Naive thymus-derived CD8-positive, alpha-beta T cell (primary cell): Measurements from ENCODE around the gene PPP1R1B. TPM values are rescaled to one million over a fixed set of nuclear protein-coding genes. Genes with fewer than 3 reads are reported as not detected.

Source experiments
- ATAC-seq, 2 donors: fragments of 150-1000 bp; cut with Tn5 transposase in 1 of 2; sonication (Bioruptor Pico), chemical (Tn5 transposase) in 1 of 2; 1 replicate in 1 of 2; 2 replicates in 1 of 2; pipeline ENCODE4 v1.10.0; 2021; ENCODE audit warnings: mild to moderate bottlenecking in 2 of 2, moderate library complexity in 2 of 2
- POLR2A ChIA-PET: fragments of 350-600 bp; sonication (Branson Sonifier 250); formaldehyde crosslinking; loops from one replicate; lab custom pipeline; 2021; ENCODE audit warnings: antibody characterized with exemption; lab: Charles Lee
- DNase-seq, 10 donors: peaks; one replicate each; pipeline versions ENCODE4 v3.0.0 to v3.0.0-alpha.2; 2020 to 2022
- H3K27ac Mint-ChIP-seq, 10 donors: one replicate each; pipeline ENCODE4 v1.8.0; 2020 to 2022; ENCODE audit warnings: mild to moderate bottlenecking in 10 of 10, mixed read lengths in 10 of 10, moderate library complexity in 4 of 10, inconsistent platforms in 1 of 10
- H3K27me3 Mint-ChIP-seq, 5 donors: one replicate each; pipeline ENCODE4 v1.8.0; 2021 to 2022; ENCODE audit warnings: mixed read lengths in 5 of 5
- H3K36me3 Mint-ChIP-seq, 3 donors: one replicate each; pipeline ENCODE4 v1.8.0; 2020 to 2022; ENCODE audit warnings: mixed read lengths in 3 of 3, mild to moderate bottlenecking in 2 of 3, inconsistent platforms in 1 of 3
- H3K4me1 Mint-ChIP-seq, 4 donors: one replicate each; pipeline ENCODE4 v1.8.0; 2021 to 2022; ENCODE audit warnings: mixed read lengths in 4 of 4
- H3K4me3 Mint-ChIP-seq, 10 donors: one replicate each; pipeline ENCODE4 v1.8.0; 2020 to 2022; ENCODE audit warnings: mild to moderate bottlenecking in 10 of 10, mixed read lengths in 10 of 10, moderate library complexity in 6 of 10, inconsistent platforms in 1 of 10
- H3K9me3 Mint-ChIP-seq, 9 donors: one replicate each; pipeline ENCODE4 v1.8.0; 2020 to 2022; ENCODE audit warnings: mixed read lengths in 9 of 9, mild to moderate bottlenecking in 3 of 9, inconsistent platforms in 1 of 9, moderate library complexity in 1 of 9
- polyA plus RNA-seq, 3 donors: library from polyadenylated mRNA; unstranded; fragments of 300-500 nt; fragmentation: Illumina TruSeq; gene quantifications; one replicate each; pipeline ENCODE4 v1.2.3, GENCODE V29; 2021
- total RNA-seq, 8 experiments: library from RNA in 2 of 8; stranded (reverse) in 2 of 8; gene quantifications; one replicate each; pipeline ENCODE4 v1.2.3 and lab custom pipeline; 2021 to 2026

Gene PPP1R1B
- total and polyA plus RNA-seq, 5 experiments from 2014 or later, result not detected

GRCh38 chr17:39595928-39596510 lies 30.7 kb upstream of the PPP1R1B start:
- ATAC-seq, result no peak

DNA sequence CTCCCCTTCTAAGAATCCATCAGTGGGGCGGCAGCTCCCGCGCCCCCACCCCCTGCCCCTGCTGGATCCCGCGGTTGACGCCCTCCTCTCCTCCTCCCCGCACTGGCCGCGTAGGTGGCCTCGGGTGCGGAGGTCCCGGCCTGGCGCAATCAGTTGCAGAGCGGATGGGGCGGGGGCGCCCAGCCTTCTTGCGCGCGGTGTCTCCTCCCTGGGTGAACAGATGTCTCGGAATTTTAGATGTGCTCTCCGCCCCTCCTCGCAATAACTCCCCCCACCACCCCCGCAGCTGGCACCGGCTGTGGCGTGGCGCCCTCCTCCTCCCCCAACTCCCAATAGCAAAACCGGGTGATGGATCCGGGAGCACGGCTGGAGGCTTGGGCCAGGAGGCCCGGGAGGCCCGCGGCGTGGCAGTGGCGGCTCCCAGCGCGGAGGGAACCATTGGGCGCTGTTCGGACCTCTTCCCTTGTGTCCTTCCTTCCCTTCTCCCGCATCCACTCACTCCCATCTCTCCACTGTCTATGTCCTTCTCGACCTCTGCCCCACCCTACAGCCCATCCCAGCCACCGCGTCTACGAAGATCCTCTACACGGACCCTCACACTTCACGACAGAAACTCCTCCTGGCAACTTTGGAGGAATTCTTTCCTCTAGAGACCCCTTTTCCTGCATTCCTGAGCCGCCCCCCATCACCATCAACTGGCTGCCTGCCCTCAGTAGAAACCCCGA lies 30.0 kb upstream of the PPP1R1B start:
- Mint-ChIP-seq H3K36me3 (peaks cover 2 to 11% (median 5%) of the 10 kb centered on the region in 3 donors), H3K9me3 (peaks cover 0 to 18% (median 2%) of the 10 kb centered on the region in 9 donors), H3K4me3 (peak overlapping the region in 1 of 10 donors; percentile 31), H3K27ac (no peak overlapping the region), H3K4me1 (peaks cover 15 to 53% (median 23%) of the 10 kb centered on the region in 4 donors), H3K27me3 (peaks cover 46 to 100% (median 71%) of the 10 kb centered on the region in 5 donors)
- DNase-seq (no peak), ATAC-seq (no peak)
- POLR2A ChIA-PET, result interaction anchor here (0.6 kb wide), 1 partner anchor 334 kb away, joined by 3 read pairs; no protein-coding TSS in a partner anchor

More at GRCh38 chr17:39595928-39596510, 30.7 kb upstream of the PPP1R1B start:
- no peak overlapping the region for H3K27ac Mint-ChIP-seq
- H3K9me3 Mint-ChIP-seq, result peaks cover 0 to 18% (median 2%) of the 10 kb centered on the region in 9 donors
- POLR2A ChIA-PET, result no interaction called here
- peaks cover 48 to 100% (median 69%) of the 10 kb centered on the region in 5 donors for H3K27me3 Mint-ChIP-seq
- H3K4me3 Mint-ChIP-seq, result peak overlapping the region in 4 of 10 donors; percentile 8 to 76 (median 36)
- H3K4me1 Mint-ChIP-seq, result peaks cover 15 to 53% (median 23%) of the 10 kb centered on the region in 4 donors
- no peak for DNase-seq
- H3K36me3 Mint-ChIP-seq, result peaks cover 2 to 9% (median 5%) of the 10 kb centered on the region in 3 donors

GRCh38 chr17:39597372-39598046 lies 29.2 kb upstream of the PPP1R1B start:
- Mint-ChIP-seq H3K27ac (peak overlapping the region in 1 of 10 donors; percentile 24), H3K4me1 (peaks cover 11 to 48% (median 23%) of the 10 kb centered on the region in 4 donors)
- POLR2A ChIA-PET, result no interaction called here

DNA sequence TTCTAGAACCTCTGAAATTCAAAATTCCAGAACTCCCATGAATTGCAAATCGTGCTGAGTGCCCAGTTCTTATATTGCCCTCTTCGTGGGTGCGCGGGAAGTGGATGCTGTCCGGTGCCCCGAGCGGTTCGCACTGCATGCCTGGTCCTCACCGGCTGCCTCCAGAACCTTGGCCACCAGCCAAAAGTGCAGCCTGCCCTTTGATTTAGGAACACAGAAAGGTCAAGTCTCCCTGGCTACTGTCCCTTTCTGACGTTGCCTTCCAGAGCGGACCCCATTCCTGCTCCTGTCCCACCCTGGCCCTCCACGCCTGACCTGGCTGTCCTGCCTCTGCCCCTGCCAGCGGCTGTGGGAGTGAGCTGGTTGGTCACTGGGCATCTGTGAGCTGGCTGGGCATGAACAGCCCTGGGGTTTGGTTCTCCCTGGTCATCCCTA lies 28.7 kb upstream of the PPP1R1B start:
- POLR2A ChIA-PET, result no interaction called here
- DNase-seq, result no peak
- H3K4me3 Mint-ChIP-seq, result peak overlapping the region in 3 of 10 donors; percentile 11 to 41 (median 39)
- H3K9me3 Mint-ChIP-seq, result peaks cover 0 to 7% (median 0%) of the 10 kb centered on the region in 9 donors
- H3K27me3 Mint-ChIP-seq, result peaks cover 51 to 100% (median 75%) of the 10 kb centered on the region in 5 donors
- peaks cover 0 to 11% (median 2%) of the 10 kb centered on the region in 3 donors for H3K36me3 Mint-ChIP-seq
- ATAC-seq, result no peak
- H3K27ac Mint-ChIP-seq, result no peak overlapping the region
- H3K4me1 Mint-ChIP-seq, result peaks cover 11 to 48% (median 24%) of the 10 kb centered on the region in 4 donors

More at GRCh38 chr17:39597372-39598046, 29.2 kb upstream of the PPP1R1B start:
- DNase-seq (no peak), ATAC-seq (peak in 1 of 2 donors; percentile 38)
- peaks cover 49 to 100% (median 74%) of the 10 kb centered on the region in 5 donors for H3K27me3 Mint-ChIP-seq
- peaks cover 0 to 11% (median under 1%) of the 10 kb centered on the region in 9 donors for H3K9me3 Mint-ChIP-seq
- H3K36me3 Mint-ChIP-seq, result peaks cover under 1 to 11% (median 2%) of the 10 kb centered on the region in 3 donors
- H3K4me3 Mint-ChIP-seq, result peak overlapping the region in 2 of 10 donors; percentile 31 to 35

DNA sequence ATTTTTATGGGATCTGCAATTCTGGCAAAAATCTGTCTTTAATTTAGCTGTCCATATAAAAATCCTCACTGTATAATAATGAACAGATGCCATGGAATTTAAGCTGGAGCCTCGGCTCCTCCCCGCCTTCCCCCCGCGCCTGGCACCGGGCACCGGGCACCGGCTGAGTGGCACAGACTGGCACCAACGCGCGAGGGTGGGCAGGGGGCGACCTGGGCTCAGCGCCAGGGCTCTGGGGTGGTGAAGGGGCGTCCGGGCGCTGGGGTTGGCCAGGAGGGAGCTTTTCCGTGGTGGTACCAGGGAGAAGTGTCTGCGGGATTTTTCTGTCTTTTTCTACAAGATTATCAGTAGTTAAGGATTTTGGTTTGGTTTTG lies 28.1 kb upstream of the PPP1R1B start:
- DNase-seq, result no peak
- Mint-ChIP-seq H3K27me3 (peaks cover 50 to 100% (median 75%) of the 10 kb centered on the region in 5 donors), H3K4me3 (peak overlapping the region in 4 of 10 donors; percentile 11 to 49 (median 40)), H3K9me3 (peaks cover 0 to 4% (median 0%) of the 10 kb centered on the region in 9 donors), H3K27ac (no peak overlapping the region), H3K4me1 (peaks cover 11 to 53% (median 29%) of the 10 kb centered on the region in 4 donors), H3K36me3 (peaks cover 0 to 7% (median 2%) of the 10 kb centered on the region in 3 donors)
- POLR2A ChIA-PET, result interaction anchor here (0.5 kb wide), 1 partner anchor 633 kb away, joined by 4 read pairs; no protein-coding TSS in a partner anchor
- ATAC-seq, result no peak

DNA sequence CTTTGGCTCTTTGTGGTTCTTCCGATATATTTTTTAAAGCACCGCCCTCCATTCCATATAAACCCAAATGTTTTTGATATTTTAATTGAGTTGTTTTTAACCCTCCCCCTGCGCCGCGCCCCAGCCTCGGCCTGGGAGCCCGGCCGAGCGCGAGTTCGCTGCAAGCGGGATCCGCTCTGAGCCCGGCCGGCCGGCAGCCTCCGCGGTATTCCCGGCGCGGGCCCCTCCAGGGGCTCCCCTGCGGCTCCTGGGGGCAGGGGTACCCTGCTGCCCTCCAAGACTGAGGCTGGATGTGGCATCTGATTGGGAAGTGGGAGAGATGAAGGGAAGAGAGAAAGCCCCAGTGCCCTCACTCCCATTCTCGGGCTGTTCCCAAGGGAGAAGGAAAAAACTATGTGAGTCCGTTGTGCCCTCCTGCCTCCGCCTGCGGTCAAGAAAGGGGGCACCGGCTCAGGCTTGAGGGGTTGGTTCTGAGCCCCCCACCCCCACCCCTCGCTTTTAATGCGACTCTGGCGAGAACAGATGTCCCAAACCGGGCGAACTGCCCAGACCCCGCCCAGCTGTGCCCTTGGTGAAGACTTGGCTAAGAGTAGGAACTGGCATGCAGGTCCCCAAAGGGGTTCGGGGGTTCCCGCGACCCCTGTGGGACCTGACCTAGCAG lies 27.6 kb upstream of the PPP1R1B start:
- Mint-ChIP-seq H3K4me3 (peak overlapping the region in 4 of 10 donors; percentile 11 to 49 (median 40)), H3K4me1 (peaks cover 11 to 57% (median 31%) of the 10 kb centered on the region in 4 donors), H3K36me3 (peaks cover 0 to 6% (median 2%) of the 10 kb centered on the region in 3 donors), H3K9me3 (peaks cover 0 to 3% (median 0%) of the 10 kb centered on the region in 9 donors), H3K27ac (no peak overlapping the region), H3K27me3 (peaks cover 50 to 99% (median 74%) of the 10 kb centered on the region in 5 donors)
- no peak for ATAC-seq
- no peak for DNase-seq
- POLR2A ChIA-PET, result interaction anchor here (0.5 kb wide), 1 partner anchor 633 kb away, joined by 4 read pairs; no protein-coding TSS in a partner anchor

DNA sequence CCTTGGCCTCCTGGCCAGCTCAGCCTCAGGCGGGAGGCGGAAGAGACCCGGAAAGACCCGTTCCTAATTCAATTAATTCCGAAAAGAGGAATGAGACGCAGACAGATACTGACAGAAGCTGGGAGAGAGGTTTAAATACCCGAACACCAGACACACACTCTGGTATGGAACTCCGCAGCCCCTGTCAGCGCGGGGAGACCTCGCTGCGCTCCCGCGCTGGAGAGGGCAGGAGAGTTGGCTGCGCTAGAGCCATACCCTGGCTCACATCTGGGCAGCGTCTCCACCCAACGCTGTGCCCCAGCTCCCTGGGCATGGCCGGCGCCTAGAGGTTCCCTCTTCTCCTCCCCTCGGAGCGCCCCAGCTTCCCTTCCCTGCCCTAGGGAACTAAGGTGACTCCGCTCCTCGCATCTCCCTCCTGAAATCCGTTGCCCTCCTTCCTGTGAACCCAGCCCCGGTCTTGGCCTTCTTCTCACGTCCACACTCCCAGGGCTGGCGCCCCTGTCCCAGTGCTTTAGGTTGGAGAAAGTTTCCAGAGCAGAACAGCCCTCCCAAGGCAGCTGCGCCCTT lies 27.0 kb upstream of the PPP1R1B start:
- ATAC-seq (no peak), DNase-seq (no peak)
- Mint-ChIP-seq H3K9me3 (peaks cover 0 to 3% (median 0%) of the 10 kb centered on the region in 9 donors), H3K4me3 (peak overlapping the region in 3 of 10 donors; percentile 18 to 57 (median 29)), H3K36me3 (peaks cover 0 to 6% (median 0%) of the 10 kb centered on the region in 3 donors), H3K27me3 (peaks cover 47 to 98% (median 70%) of the 10 kb centered on the region in 5 donors), H3K27ac (no peak overlapping the region), H3K4me1 (peaks cover 13 to 60% (median 34%) of the 10 kb centered on the region in 4 donors)
- POLR2A ChIA-PET, result no interaction called here

GRCh38 chr17:39600288-39600996 lies 26.3 kb upstream of the PPP1R1B start:
- POLR2A ChIA-PET, result no interaction called here
- DNase-seq, result no peak
- Mint-ChIP-seq H3K27me3 (peaks cover 42 to 96% (median 69%) of the 10 kb centered on the region in 5 donors), H3K27ac (no peak overlapping the region), H3K36me3 (peaks cover 0 to 2% (median 0%) of the 10 kb centered on the region in 3 donors), H3K9me3 (peaks cover 0 to 3% (median 0%) of the 10 kb centered on the region in 9 donors), H3K4me1 (peaks cover 18 to 67% (median 38%) of the 10 kb centered on the region in 4 donors), H3K4me3 (peak overlapping the region in 3 of 10 donors; percentile 18 to 57 (median 29))
- ATAC-seq, result no peak

DNA sequence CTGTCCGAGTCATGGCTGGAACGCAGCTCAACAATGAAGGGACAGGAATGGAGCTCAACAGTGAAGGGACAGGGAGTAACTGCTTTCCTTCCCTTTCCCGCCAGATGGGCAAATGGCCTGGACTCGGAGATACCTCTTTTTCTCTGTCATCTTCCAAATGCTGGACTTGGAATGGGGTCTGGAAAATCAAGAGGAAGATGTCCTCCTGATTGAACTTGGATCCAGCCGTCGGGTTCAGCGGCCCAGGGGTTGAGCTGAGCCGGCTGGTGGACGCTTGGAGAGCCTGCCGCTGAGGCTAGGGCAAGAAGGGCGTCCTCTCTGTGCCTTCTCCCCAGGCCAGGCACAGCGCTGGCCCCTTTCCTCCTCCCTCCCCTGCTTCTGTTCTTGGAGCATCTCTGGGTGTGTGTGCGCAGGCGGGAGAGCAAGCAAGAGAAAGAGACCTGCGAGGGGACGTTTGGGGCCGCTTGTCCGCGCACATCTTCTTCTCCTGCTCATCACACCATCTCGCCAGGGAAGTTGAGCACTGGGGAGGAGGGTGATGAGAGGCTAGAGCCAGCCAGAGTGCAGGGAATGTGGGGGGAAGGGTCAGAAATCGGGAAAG lies 25.7 kb upstream of the PPP1R1B start:
- Mint-ChIP-seq H3K4me1 (peaks cover 16 to 63% (median 41%) of the 10 kb centered on the region in 4 donors), H3K9me3 (peaks cover 0 to 2% (median 0%) of the 10 kb centered on the region in 9 donors), H3K36me3 (peaks cover 0 to 2% (median 0%) of the 10 kb centered on the region in 3 donors), H3K27me3 (peaks cover 35 to 89% (median 63%) of the 10 kb centered on the region in 5 donors), H3K27ac (no peak overlapping the region), H3K4me3 (no peak overlapping the region)
- DNase-seq, result no peak
- ATAC-seq, result no peak
- POLR2A ChIA-PET, result no interaction called here

- no peaks in the 10 kb centered on the region for H3K9me3 Mint-ChIP-seq
- peaks cover 32 to 85% (median 59%) of the 10 kb centered on the region in 5 donors for H3K27me3 Mint-ChIP-seq
- peaks cover 14 to 58% (median 40%) of the 10 kb centered on the region in 4 donors for H3K4me1 Mint-ChIP-seq
- no peak overlapping the region for H3K27ac Mint-ChIP-seq
- peaks cover 0 to 2% (median 0%) of the 10 kb centered on the region in 3 donors for H3K36me3 Mint-ChIP-seq
- POLR2A ChIA-PET, result no interaction called here
- ATAC-seq, result no peak
- no peak for DNase-seq
- no peak overlapping the region for H3K4me3 Mint-ChIP-seq
Observed at GRCh38 chr17:39601758-39602532, 24.8 kb upstream of the PPP1R1B start.
